IMR-90 (cell line): Measurements from ENCODE around the gene ANKRD6. TPM values are rescaled to one million over a fixed set of nuclear protein-coding genes. Genes with fewer than 3 reads are reported as not detected.

Source experiments
- ATAC-seq: fragments of 200-7000 bp; cut with Tn5 transposase; 2 replicates; pipeline ENCODE4 v1.9.1; 2020; ENCODE audit warnings: low read depth, mild to moderate bottlenecking, moderate library complexity
- BruUV-seq: library from RNA; stranded (reverse); fragments of 400-500 nt; replicated peaks from 2 replicates; lab custom pipeline; 2021; lab: Mats Ljungman, UMichigan
- CTCF ChIA-PET: fragments of 300-600 bp; formaldehyde crosslinking; extraction: SDS; loops from one replicate; lab custom pipeline; 2021; ENCODE audit warnings: antibody characterized with exemption; lab: Yijun Ruan, JAX
- POLR2A ChIA-PET: fragments of 300-600 bp; sonication (Branson Sonifier 250); formaldehyde crosslinking; loops from one replicate; lab custom pipeline; 2022; ENCODE audit warnings: antibody characterized with exemption; ENCODE audit not compliant: unreplicated experiment; lab: Charles Lee
- DNase-seq: peaks from one replicate; pipeline ENCODE4 v3.0.0; 2013
- H2AFZ ChIP-seq: replicated peaks from 2 replicates; pipeline ENCODE3; 2013; ENCODE audit warnings: low read length, mild to moderate bottlenecking; ENCODE audit not compliant: poor library complexity
- H2AK5ac ChIP-seq: 2 replicates; pipeline ENCODE4 v1.6.1; 2013; ENCODE audit warnings: low read depth, low read length, inconsistent platforms
- H2AK9ac ChIP-seq: replicated peaks from 2 replicates; pipeline ENCODE3; 2013; ENCODE audit warnings: mild to moderate bottlenecking, low read depth, low read length, moderate library complexity; ENCODE audit not compliant: poor library complexity
- H2BK120ac ChIP-seq: 2 replicates; pipeline ENCODE4 v1.6.1; 2013; ENCODE audit warnings: low read depth, low read length, inconsistent platforms
- H2BK15ac ChIP-seq: 3 replicates; pipeline ENCODE4 v1.6.1; 2013; ENCODE audit warnings: low read depth, low read length, inconsistent platforms
- H2BK20ac ChIP-seq: 2 replicates; pipeline ENCODE4 v1.6.1; 2013; ENCODE audit warnings: low read depth, mild to moderate bottlenecking, inconsistent platforms, low read length, moderate library complexity
- H2BK5ac ChIP-seq: 2 replicates; pipeline ENCODE4 v1.6.1; 2013; ENCODE audit warnings: mild to moderate bottlenecking, low read depth, low read length, inconsistent platforms; ENCODE audit not compliant: poor library complexity, severe bottlenecking
- H3K14ac ChIP-seq: replicated peaks from 2 replicates; pipeline ENCODE4 v1.6.1; 2013; ENCODE audit warnings: low read depth, low read length, inconsistent platforms
- H3K18ac ChIP-seq: 2 replicates; pipeline ENCODE4 v1.6.1; 2013; ENCODE audit warnings: low read depth, low read length, control low read depth
- H3K23ac ChIP-seq: 2 replicates; pipeline ENCODE4 v1.6.1; 2013; ENCODE audit warnings: low read depth, low read length, inconsistent platforms
- H3K27ac ChIP-seq: 2 replicates; pipeline ENCODE4 v1.5.1; 2013; ENCODE audit warnings: mild to moderate bottlenecking, control low read depth, low read length; ENCODE audit not compliant: insufficient read depth
- H3K27me3 ChIP-seq: 2 replicates; pipeline ENCODE4 v1.6.1; 2013; ENCODE audit warnings: low read length; ENCODE audit not compliant: control insufficient read depth, insufficient read depth
- H3K36me3 ChIP-seq: 2 replicates; pipeline ENCODE4 v1.6.1; 2013; ENCODE audit warnings: low read length, mixed read lengths; ENCODE audit not compliant: control insufficient read depth, insufficient read depth
- H3K4ac ChIP-seq: 2 replicates; pipeline ENCODE4 v1.6.1; 2013; ENCODE audit warnings: low read depth, low read length, inconsistent platforms
- H3K4me1 ChIP-seq: 2 replicates; pipeline ENCODE4 v1.6.1; 2013; ENCODE audit warnings: low read length, mixed read lengths; ENCODE audit not compliant: control insufficient read depth, insufficient read depth
- H3K4me2 ChIP-seq: 2 replicates; pipeline ENCODE4 v1.6.1; 2013; ENCODE audit warnings: low read depth, mild to moderate bottlenecking, control low read depth, low read length, moderate library complexity
- H3K4me3 ChIP-seq: 2 replicates; pipeline ENCODE4 v1.5.1; 2013; ENCODE audit warnings: low read depth, mild to moderate bottlenecking, control low read depth, low read length, moderate library complexity; ENCODE audit not compliant: insufficient read depth
- H3K56ac ChIP-seq: 2 replicates; pipeline ENCODE4 v1.6.1; 2013; ENCODE audit warnings: low read length, inconsistent platforms; ENCODE audit not compliant: insufficient read depth; ENCODE audit errors: extremely low read depth
- H3K79me1 ChIP-seq, 2 experiments: 2 replicates each; pipeline ENCODE4 v1.6.1; 2013; ENCODE audit warnings: low read length in 2 of 2, inconsistent platforms in 1 of 2, low read depth in 1 of 2
- H3K9ac ChIP-seq: 2 replicates; pipeline ENCODE4 v1.6.1; 2013; ENCODE audit warnings: low read depth, low read length, control low read depth
- H3K9me1 ChIP-seq: 2 replicates; pipeline ENCODE4 v1.6.1; 2013; ENCODE audit warnings: low read length, inconsistent platforms; ENCODE audit not compliant: insufficient read depth
- H3K9me3 ChIP-seq: 2 replicates; pipeline ENCODE4 v1.6.1; 2013; ENCODE audit warnings: low read length; ENCODE audit not compliant: control insufficient read depth, insufficient read depth
- H4K20me1 ChIP-seq: 2 replicates; pipeline ENCODE4 v1.6.1; 2013; ENCODE audit warnings: low read length, inconsistent platforms; ENCODE audit not compliant: insufficient read depth
- H4K5ac ChIP-seq: 2 replicates; pipeline ENCODE4 v1.6.1; 2013; ENCODE audit warnings: mild to moderate bottlenecking, low read depth, low read length, control low read depth
- H4K8ac ChIP-seq, 2 experiments: 2 replicates each; pipeline ENCODE4 v1.6.1; 2013; ENCODE audit warnings: low read depth in 2 of 2, low read length in 2 of 2, control low read depth in 1 of 2, inconsistent platforms in 1 of 2
- H4K91ac ChIP-seq: 2 replicates; pipeline ENCODE4 v1.6.1; 2013; ENCODE audit warnings: low read depth, low read length, inconsistent platforms; ENCODE audit not compliant: insufficient read depth
- BHLHE40 ChIP-seq: fragments of 150-350 bp; IDR thresholded peaks from 2 replicates; pipeline ENCODE4 v1.6.1; 2016; ENCODE audit warnings: mild to moderate bottlenecking, low read depth, low read length
- CEBPB ChIP-seq: IDR thresholded peaks from 2 replicates; pipeline ENCODE4 v1.6.1; 2012; ENCODE audit warnings: low read depth, low read length, improper control_type of control experiment
- CHD1 ChIP-seq: IDR thresholded peaks from 2 replicates; pipeline ENCODE4 v1.6.1; 2012; ENCODE audit warnings: low read depth, low read length, improper control_type of control experiment
- CTCF ChIP-seq: conservative IDR thresholded peaks from 2 replicates; pipeline ENCODE4 v1.5.1; 2012; ENCODE audit warnings: mild to moderate bottlenecking, low read depth, low read length, improper control_type of control experiment
- FOS ChIP-seq: fragments of 150-350 bp; IDR thresholded peaks from 2 replicates; pipeline ENCODE4 v1.6.1; 2016; ENCODE audit warnings: low read depth, low read length
- MAFK ChIP-seq: IDR thresholded peaks from 2 replicates; pipeline ENCODE4 v1.6.1; 2012; ENCODE audit warnings: low read depth, low read length, improper control_type of control experiment
- MXI1 ChIP-seq: IDR thresholded peaks from 2 replicates; pipeline ENCODE4 v1.6.1; 2012; ENCODE audit warnings: low read depth, mild to moderate bottlenecking, low read length, moderate library complexity, borderline replicate concordance
- NFE2L2 ChIP-seq: fragments of 150-350 bp; IDR thresholded peaks from 2 replicates; pipeline ENCODE4 v1.6.1; 2016; ENCODE audit warnings: low read depth, mild to moderate bottlenecking, low read length
- POLR2A ChIP-seq: IDR thresholded peaks from 2 replicates; pipeline ENCODE4 v1.6.1; 2012; ENCODE audit warnings: mild to moderate bottlenecking, low read depth, low read length
- RAD21 ChIP-seq: IDR thresholded peaks from 2 replicates; pipeline ENCODE4 v1.6.1; 2012; ENCODE audit warnings: low read length, improper control_type of control experiment
- RCOR1 ChIP-seq: IDR thresholded peaks from 2 replicates; pipeline ENCODE4 v1.6.1; 2012; ENCODE audit warnings: mild to moderate bottlenecking, low read length, improper control_type of control experiment; ENCODE audit not compliant: insufficient replicate concordance
- RFX5 ChIP-seq: IDR thresholded peaks from 2 replicates; pipeline ENCODE4 v1.8.0; 2012; ENCODE audit warnings: low read depth, mild to moderate bottlenecking, low read length, moderate library complexity
- SMC3 ChIP-seq: fragments of 150-350 bp; IDR thresholded peaks from 2 replicates; pipeline ENCODE4 v1.6.1; 2016; ENCODE audit warnings: low read depth, mild to moderate bottlenecking, antibody characterized with exemption, low read length, moderate library complexity
- USF2 ChIP-seq: fragments of 150-350 bp; IDR thresholded peaks from 2 replicates; pipeline ENCODE4 v1.6.1; 2017; ENCODE audit warnings: mild to moderate bottlenecking, antibody characterized with exemption, low read length, low read depth
- WGBS, 2 experiments: methylation state at CpG; one replicate each; pipeline versions ENCODE4 v1.1.5 to v1.1.7; 2013; ENCODE audit warnings: missing lambda C conversion rate in 2 of 2; ENCODE audit not compliant: insufficient read length in 1 of 2; ENCODE audit errors: extremely low coverage in 2 of 2; 5-methylcytosine and 5-hydroxymethylcytosine counted together
- dilution Hi-C: fragments of 300-500 bp; cut with HindIII; formaldehyde crosslinking; loops from one replicate; pipeline ENCODE4 v1.14.3; 2018; ENCODE audit warnings: low sequenced_read_pairs; ENCODE audit not compliant: unreplicated experiment
- in situ Hi-C: fragments of 300-500 bp; cut with MboI; formaldehyde crosslinking; loops from 3 replicates; pipeline ENCODE4 v1.14.3; 2019; ENCODE audit warnings: low sequenced_read_pairs, inconsistent platforms, mixed read lengths
- intact Hi-C: fragments of 100-400 bp; cut with micrococcal nuclease; formaldehyde crosslinking; loops from 2 replicates; pipeline ENCODE4 v1.10.0; 2022
- polyA plus RNA-seq, 3 experiments: library from polyadenylated mRNA; depleted of rRNA; stranded (reverse); fragments of >200 nt; gene quantifications; 2 replicates each; pipeline ENCODE4 v1.2.3, GENCODE V29; 2012; ENCODE audit warnings: low replicate concordance in 1 of 3
- total RNA-seq: library from RNA; depleted of rRNA; stranded (reverse); fragments of >200 nt; gene quantifications from 2 replicates; pipeline ENCODE4 v1.2.3, GENCODE V29; 2012

The ANKRD6 gene
- total and polyA plus RNA-seq, 2 of the 4 experiments (the other 2 are of a cell fraction) = 0.12 to 0.18 TPM

DNA sequence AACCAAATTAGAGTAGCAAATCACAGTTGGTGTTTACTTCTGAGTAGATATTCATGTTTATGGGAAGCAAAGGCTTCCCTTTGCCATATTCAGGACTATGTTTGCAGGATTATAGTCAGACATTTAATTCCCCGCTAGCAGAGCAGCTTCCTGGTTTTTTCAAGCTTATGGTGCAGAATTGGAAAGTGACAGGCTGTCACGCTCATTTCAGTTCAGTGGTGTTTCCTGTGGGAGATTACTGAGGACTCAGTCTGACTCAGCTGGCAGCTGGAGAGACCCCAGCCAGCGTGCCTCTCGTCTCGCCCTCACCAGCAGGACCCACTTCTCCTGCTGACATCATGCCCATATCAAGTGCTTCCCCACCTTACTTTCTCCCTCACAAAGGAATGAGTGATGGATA is 120.5 kb downstream of the ANKRD6 start:
- H3K27ac ChIP-seq = no peak overlapping the region
- H3K4ac ChIP-seq = no peak overlapping the region
- no CpG with 5 or more reads among the region's 5 CpGs for WGBS, 2 experiments
- no peaks in the 10 kb centered on the region for H3K36me3 ChIP-seq
- no peak overlapping the region for H3K4me2 ChIP-seq
- no peaks in the 10 kb centered on the region for H4K20me1 ChIP-seq
- no peak overlapping the region for H3K9ac ChIP-seq
- no peak overlapping the region for H2BK120ac ChIP-seq
- no peak overlapping the region for H3K4me3 ChIP-seq
- no peaks in the 10 kb centered on the region for H3K9me3 ChIP-seq
- no peak overlapping the region for H2AK5ac ChIP-seq
- intact Hi-C loops (no loop called here), in situ Hi-C loops (no loop called here), dilution Hi-C loops (no loop called here)
- no TSS peak for BruUV-seq
- ATAC-seq (no peak), DNase-seq (no peak)
- H2BK5ac ChIP-seq = no peak overlapping the region
- no peak overlapping the region for H3K14ac ChIP-seq
- no peak overlapping the region for H4K91ac ChIP-seq
- no peak for TF ChIP-seq RFX5
- no peak for TF ChIP-seq CEBPB
- TF ChIP-seq CTCF = no peak
- no peak for TF ChIP-seq MXI1
- no peak for TF ChIP-seq BHLHE40
- TF ChIP-seq FOS = no peak
- no peak for TF ChIP-seq RCOR1
- TF ChIP-seq SMC3 = no peak
- no peak for TF ChIP-seq CHD1
- no peak for TF ChIP-seq NFE2L2
- TF ChIP-seq POLR2A = no peak
- no peak for TF ChIP-seq USF2
- no peak for TF ChIP-seq RAD21
- no peak for TF ChIP-seq MAFK
- H3K23ac ChIP-seq = no peak overlapping the region
- POLR2A ChIA-PET = no interaction called here
- no peaks in the 10 kb centered on the region for H3K4me1 ChIP-seq
- H3K9me1 ChIP-seq = no peaks in the 10 kb centered on the region
- H2BK20ac ChIP-seq = no peak overlapping the region
- no peak overlapping the region for H3K18ac ChIP-seq
- H2AFZ ChIP-seq = no peak overlapping the region
- H3K27me3 ChIP-seq = no peaks in the 10 kb centered on the region; the same call in 1 of the 2 replicates
- no peaks in the 10 kb centered on the region for H3K79me1 ChIP-seq
- H2AK9ac ChIP-seq = no peak overlapping the region
- CTCF ChIA-PET = no interaction called here
- H4K8ac ChIP-seq = no peak overlapping the region
- H4K5ac ChIP-seq = no peak overlapping the region
- H3K56ac ChIP-seq = no peak overlapping the region
- no peak overlapping the region for H2BK15ac ChIP-seq
